HCT116 (cell line): ENCODE measurements around the gene TIMP3. TPM values are rescaled to one million over a fixed set of nuclear protein-coding genes. Genes with fewer than 3 reads are reported as not detected.

ENCODE experiments used
- ATAC-seq: fragments of 200-7000 bp; cut with Tn5 transposase; 2 replicates; pipeline ENCODE4 v1.9.1; 2020; ENCODE audit warnings: mild to moderate bottlenecking, moderate library complexity
- BruUV-seq: library from RNA; stranded (reverse); fragments of 400-500 nt; replicated peaks from 2 replicates; lab custom pipeline; 2021; lab: Mats Ljungman, UMichigan
- CTCF ChIA-PET: fragments of 300-600 bp; sonication (Branson Sonifier 250); formaldehyde crosslinking; loops from one replicate; lab custom pipeline; 2021; ENCODE audit warnings: antibody characterized with exemption; lab: Charles Lee
- POLR2A ChIA-PET: fragments of 300-600, 350-600 bp; sonication (Branson Sonifier 250); formaldehyde crosslinking; loops from one replicate; lab custom pipeline; 2021; ENCODE audit warnings: antibody characterized with exemption; lab: Charles Lee
- RAD21 ChIA-PET, 2 experiments: fragments of 300-600 bp; sonication (Branson Sonifier 250); formaldehyde crosslinking; loops; one replicate each; lab custom pipeline; 2023; ENCODE audit warnings: low total read pairs in 2 of 2; ENCODE audit not compliant: uncharacterized antibody in 2 of 2, unreplicated experiment in 2 of 2, low non-redundant PET in 1 of 2; lab: Charles Lee
- DNase-seq: peaks from one replicate; pipeline ENCODE4 v3.0.0-alpha.2; 2010; ENCODE audit warnings: low read depth, low spot score
- H2AFZ ChIP-seq: fragments of 200-600 bp; shearing (Covaris generic), sonication (generic); 2 replicates; pipeline ENCODE4 v1.6.1; 2017; ENCODE audit warnings: low read depth, mixed run types, mixed read lengths, antibody characterized with exemption, low read length; ENCODE audit not compliant: poor library complexity, severe bottlenecking
- H3K27ac ChIP-seq: 2 replicates; pipeline ENCODE4 v1.5.1; 2012; ENCODE audit warnings: low read depth, low read length
- H3K27me3 ChIP-seq: fragments of 200-600 bp; sonication (generic); 2 replicates; pipeline ENCODE4 v1.6.1; 2016; ENCODE audit warnings: mixed run types, low read length, mixed read lengths; ENCODE audit not compliant: insufficient read depth
- H3K36me3 ChIP-seq, 2 experiments: fragments of 200-500 bp in 1 of 2; fragments of 200-600 bp in 1 of 2; sonication (Bioruptor generic) in 1 of 2; sonication (generic) in 1 of 2; 2 replicates each; pipeline versions ENCODE4 v1.5.1 to v1.6.1; 2014 to 2016; ENCODE audit warnings: low read length in 2 of 2, inconsistent platforms in 1 of 2, mixed read lengths in 1 of 2, mixed run types in 1 of 2; ENCODE audit not compliant: insufficient read depth in 2 of 2, control insufficient read depth in 1 of 2
- H3K4me1 ChIP-seq, 2 experiments: fragments of 200-600 bp in 1 of 2; sonication (generic) in 1 of 2; 2 replicates each; pipeline versions ENCODE4 v1.5.1 to v1.6.1; 2012 to 2017; ENCODE audit warnings: low read length in 2 of 2, inconsistent platforms in 1 of 2, mild to moderate bottlenecking in 1 of 2, mixed read lengths in 1 of 2, mixed run types in 1 of 2, moderate library complexity in 1 of 2; ENCODE audit not compliant: insufficient read depth in 2 of 2, control insufficient read depth in 1 of 2
- H3K4me2 ChIP-seq: fragments of 200-600 bp; sonication (generic); 2 replicates; pipeline ENCODE4 v1.6.1; 2017; ENCODE audit warnings: mixed run types, low read length, mixed read lengths
- H3K4me3 ChIP-seq, 2 experiments: fragments of 200-600 bp in 1 of 2; sonication (generic) in 1 of 2; replicated peaks in 1 of 2; 2 replicates each; pipeline ENCODE4 v1.5.1; 2011 to 2016; ENCODE audit warnings: low read length in 2 of 2, control low read depth in 1 of 2, low read depth in 1 of 2, mild to moderate bottlenecking in 1 of 2, mixed read lengths in 1 of 2, mixed run types in 1 of 2
- H3K79me2 ChIP-seq: fragments of 200-600 bp; sonication (generic); 2 replicates; pipeline ENCODE4 v1.6.1; 2017; ENCODE audit warnings: mild to moderate bottlenecking, mixed run types, low read length, moderate library complexity, mixed read lengths; ENCODE audit not compliant: insufficient read depth
- H3K9ac ChIP-seq: fragments of 200-600 bp; sonication (generic); 2 replicates; pipeline ENCODE4 v1.6.1; 2016; ENCODE audit warnings: low read length, mixed read lengths
- H3K9me2 ChIP-seq: fragments of 200-600 bp; sonication (generic), shearing (Covaris generic); 2 replicates; pipeline ENCODE4 v1.6.1; 2017; ENCODE audit warnings: mixed run types, mild to moderate bottlenecking, moderate library complexity; ENCODE audit not compliant: insufficient read depth
- H3K9me3 ChIP-seq, 2 experiments: fragments of 200-500 bp in 1 of 2; fragments of 200-600 bp in 1 of 2; sonication (Bioruptor generic) in 1 of 2; sonication (generic) in 1 of 2; 2 replicates each; pipeline ENCODE4 v1.6.1; 2014 to 2017; ENCODE audit warnings: low read length in 2 of 2, mixed read lengths in 2 of 2, inconsistent platforms in 1 of 2, low read depth in 1 of 2, mild to moderate bottlenecking in 1 of 2, mixed run types in 1 of 2, moderate library complexity in 1 of 2; ENCODE audit not compliant: control insufficient read depth in 1 of 2, insufficient read depth in 1 of 2
- H4K20me1 ChIP-seq: fragments of 200-600 bp; sonication (generic), shearing (Covaris generic); 2 replicates; pipeline ENCODE4 v1.6.1; 2017; ENCODE audit warnings: mixed run types, mild to moderate bottlenecking, moderate library complexity; ENCODE audit not compliant: insufficient read depth
- CBX3 ChIP-seq: IDR thresholded peaks from 2 replicates; pipeline ENCODE4 v1.6.1; 2012; ENCODE audit warnings: low read depth
- CEBPB ChIP-seq: IDR thresholded peaks from 2 replicates; pipeline ENCODE4 v1.6.1; 2012; ENCODE audit warnings: low read depth
- EGR1 ChIP-seq: IDR thresholded peaks from 2 replicates; pipeline ENCODE4 v1.6.1; 2012; ENCODE audit warnings: low read depth
- ELF1 ChIP-seq: IDR thresholded peaks from 2 replicates; pipeline ENCODE4 v1.6.1; 2012; ENCODE audit warnings: low read depth, borderline replicate concordance
- EZH2 ChIP-seq: fragments of 200-600 bp; sonication (generic); IDR thresholded peaks from 2 replicates; pipeline ENCODE4 v1.6.1; 2017; ENCODE audit warnings: antibody characterized with exemption, mixed run types
- FOSL1 ChIP-seq: IDR thresholded peaks from 2 replicates; pipeline ENCODE4 v1.6.1; 2012; ENCODE audit warnings: low read depth
- JUND ChIP-seq: IDR thresholded peaks from 2 replicates; pipeline ENCODE4 v1.6.1; 2012
- MAX ChIP-seq: IDR thresholded peaks from 2 replicates; pipeline ENCODE4 v1.6.1; 2012
- POLR2A ChIP-seq: IDR thresholded peaks from 2 replicates; pipeline ENCODE4 v1.7.0; 2011; ENCODE audit warnings: borderline replicate concordance; ENCODE audit not compliant: insufficient read depth, insufficient read length; ENCODE audit errors: extremely low read depth
- ZBTB33 ChIP-seq: IDR thresholded peaks from 2 replicates; pipeline ENCODE4 v1.6.1; 2011; ENCODE audit warnings: mild to moderate bottlenecking, low read length, moderate library complexity; ENCODE audit not compliant: insufficient replicate concordance; ENCODE audit errors: extremely low read depth
- ZFX ChIP-seq: fragments of 450-650 bp; IDR thresholded peaks from 2 replicates; pipeline ENCODE4 v1.6.1; 2017
- intact Hi-C: fragments of 100-400 bp; cut with micrococcal nuclease; formaldehyde crosslinking; loops from 2 replicates; pipeline ENCODE4 v1.10.0; 2022
- total RNA-seq: library from RNA; stranded (reverse); gene quantifications from one replicate; pipeline ENCODE4 v1.2.1, GENCODE V29; 2021; ENCODE audit not compliant: unreplicated experiment

The TIMP3 gene
- total RNA-seq, 1 experiment from 2014 or later, result 2.2 TPM

- Histone ChIP-seq H3K4me2 (no peak overlapping the region), H3K27ac (no peak overlapping the region), H3K4me3 (no peak overlapping the region), H3K36me3 (no peaks in the 10 kb centered on the region), H3K9me3 (no peaks in the 10 kb centered on the region), H3K9ac (no peak overlapping the region), H3K79me2 (no peaks in the 10 kb centered on the region), H4K20me1 (no peaks in the 10 kb centered on the region), H3K4me1 (no peaks in the 10 kb centered on the region), H2AFZ (no peak overlapping the region), H3K9me2 (no peaks in the 10 kb centered on the region), H3K27me3 (peaks cover 6% of the 10 kb centered on the region)
- intact Hi-C loops, result no loop called here
- TF ChIP-seq FOSL1, result no peak
- no peak for TF ChIP-seq MAX
- no peak for TF ChIP-seq ZFX
- no peak for TF ChIP-seq CBX3
- no peak for TF ChIP-seq JUND
- TF ChIP-seq POLR2A, result no peak
- TF ChIP-seq CEBPB, result no peak
- no peak for TF ChIP-seq ELF1
- no peak for TF ChIP-seq EZH2
- no peak for TF ChIP-seq ZBTB33
- no peak for TF ChIP-seq EGR1
- no TSS peak for BruUV-seq
- DNase-seq (no peak), ATAC-seq (no peak)
- POLR2A ChIA-PET, result no interaction called here
- RAD21 ChIA-PET, result no interaction called here
- CTCF ChIA-PET, result no interaction called here
Measured at GRCh38 chr22:32887324-32887980, 85.9 kb downstream of the TIMP3 start.
